Spinal cord (tissue), 10 donors: ENCODE results near the gene INPP4B. TPM values are rescaled to one million over a fixed set of nuclear protein-coding genes. Genes with fewer than 3 reads are reported as not detected.

Experiments
- DNase-seq, 6 donors: peaks; one replicate each; pipeline versions ENCODE4 v3.0.0 to v3.0.0-alpha.2; 2013 to 2015; ENCODE audit warnings: low spot score in 6 of 6, low read depth in 4 of 6
- H3K27ac ChIP-seq: one replicate; pipeline ENCODE4 v1.5.1; 2013; ENCODE audit warnings: low read depth, low read length, control low read depth
- H3K27me3 ChIP-seq: one replicate; pipeline ENCODE4 v1.6.1; 2013; ENCODE audit warnings: low read length; ENCODE audit not compliant: control insufficient read depth, insufficient read depth
- H3K36me3 ChIP-seq: one replicate; pipeline ENCODE4 v1.6.1; 2013; ENCODE audit warnings: low read length; ENCODE audit not compliant: control insufficient read depth, insufficient read depth
- H3K4me1 ChIP-seq: one replicate; pipeline ENCODE4 v1.6.1; 2013; ENCODE audit warnings: low read length; ENCODE audit not compliant: control insufficient read depth, insufficient read depth
- H3K4me3 ChIP-seq: one replicate; pipeline ENCODE4 v1.5.1; 2013; ENCODE audit warnings: low read depth, low read length, control low read depth
- H3K9me3 ChIP-seq: one replicate; pipeline ENCODE4 v1.6.1; 2013; ENCODE audit warnings: low read length; ENCODE audit not compliant: control insufficient read depth, insufficient read depth
- WGBS: methylation state at CpG from one replicate; pipeline ENCODE4 v1.1.5; 2013; ENCODE audit warnings: missing lambda C conversion rate; ENCODE audit not compliant: insufficient coverage; 5-methylcytosine and 5-hydroxymethylcytosine counted together
- polyA plus RNA-seq, 2 donors: library from polyadenylated mRNA; unstranded; fragments of 120-200 nt; gene quantifications; one replicate each; pipeline ENCODE4 v1.2.1, GENCODE V29; 2013; ENCODE audit not compliant: insufficient read length in 2 of 2
- total RNA-seq, 2 donors: library from RNA; depleted of rRNA in 1 of 2; stranded (reverse); fragments of 120-200 nt in 1 of 2; fragments of >200 nt in 1 of 2; gene quantifications; one replicate each; pipeline versions ENCODE4 v1.2.3 to v1.2.4, GENCODE V29; 2013 to 2014
- donor health status: healthy.

INPP4B gene
- total and polyA plus RNA-seq, 4 donors: 5.7 to 29.4 (median 14.5) TPM

DNA sequence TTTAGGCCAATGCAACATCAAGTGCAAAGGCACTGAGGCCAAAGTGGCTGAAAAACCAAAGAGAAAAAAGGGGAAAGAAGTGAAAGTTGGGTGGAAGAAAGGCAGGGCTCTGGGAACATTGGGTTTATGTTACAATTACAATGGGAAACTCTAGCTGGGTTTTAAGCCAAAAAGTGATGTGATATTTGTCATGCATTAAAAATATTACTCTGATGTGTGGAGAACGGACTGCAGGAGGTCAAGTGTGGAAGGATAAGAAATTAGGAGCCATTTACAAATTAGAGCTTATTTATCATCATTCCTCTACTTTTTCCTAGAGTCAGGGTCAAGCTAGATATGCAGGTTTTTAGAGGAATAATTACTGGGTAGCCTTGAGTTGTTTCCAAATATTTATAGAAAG lies 516.8 kb downstream of the INPP4B start:
- no peak overlapping the region for H3K4me3 ChIP-seq
- no CpG with 5 or more reads among the region's 1 CpG for WGBS
- DNase-seq: no peak
- H3K4me1 ChIP-seq: no peaks in the 10 kb centered on the region
- no peak overlapping the region for H3K27ac ChIP-seq
- H3K9me3 ChIP-seq: no peaks in the 10 kb centered on the region
- no peaks in the 10 kb centered on the region for H3K36me3 ChIP-seq
- no peaks in the 10 kb centered on the region for H3K27me3 ChIP-seq

DNA sequence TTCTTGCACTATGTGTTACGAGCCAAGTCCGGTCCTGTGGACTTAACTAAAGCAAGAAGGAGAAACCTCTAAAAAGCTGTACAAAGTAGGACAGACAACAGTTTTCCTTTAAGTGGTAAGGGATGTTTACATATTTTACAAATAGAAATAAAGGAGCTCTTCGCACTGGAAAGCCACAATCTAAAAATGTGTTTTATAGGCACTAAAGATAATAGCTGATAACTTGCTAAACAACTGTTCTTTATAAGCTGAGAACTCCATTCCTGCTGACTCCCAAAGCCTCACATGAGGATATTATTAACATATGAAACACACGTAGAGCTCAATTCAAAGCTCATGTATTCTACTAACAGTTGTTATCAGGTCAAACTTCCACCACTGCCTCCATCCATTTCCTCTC lies 519.9 kb downstream of the INPP4B start:
- no peak for DNase-seq
- H3K27me3 ChIP-seq: no peaks in the 10 kb centered on the region
- 80% methylated on average over 1 of the region's 4 CpGs for WGBS
- no peaks in the 10 kb centered on the region for H3K4me1 ChIP-seq
- no peak overlapping the region for H3K27ac ChIP-seq
- no peaks in the 10 kb centered on the region for H3K36me3 ChIP-seq
- H3K4me3 ChIP-seq: no peak overlapping the region
- H3K9me3 ChIP-seq: no peaks in the 10 kb centered on the region

DNA sequence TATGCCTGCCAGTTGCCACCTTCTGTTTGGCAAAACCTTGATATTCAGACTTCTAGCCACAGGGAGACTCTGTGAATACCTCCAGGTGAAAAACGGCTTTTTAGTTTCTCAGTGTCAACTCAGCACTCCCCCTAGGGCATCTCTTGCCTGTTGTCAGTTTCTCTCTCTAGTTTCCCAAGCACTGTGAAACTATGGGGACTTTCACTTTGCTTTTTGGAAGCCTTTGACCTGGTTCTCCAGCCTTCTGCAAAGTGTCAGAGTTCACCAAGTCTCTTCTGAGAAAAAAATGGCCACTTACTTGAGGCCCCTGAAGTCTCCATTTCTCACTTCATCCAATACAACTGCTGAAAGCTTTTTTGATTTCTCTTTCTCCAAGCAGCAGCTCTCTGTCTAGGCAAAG lies 521.5 kb downstream of the INPP4B start:
- H3K9me3 ChIP-seq: no peaks in the 10 kb centered on the region
- H3K27ac ChIP-seq: no peak overlapping the region
- H3K4me1 ChIP-seq: no peaks in the 10 kb centered on the region
- no peak for DNase-seq
- no peak overlapping the region for H3K4me3 ChIP-seq
- no peaks in the 10 kb centered on the region for H3K27me3 ChIP-seq
- 38% methylated on average over 1 of the region's 1 CpG for WGBS
- H3K36me3 ChIP-seq: no peaks in the 10 kb centered on the region

DNA sequence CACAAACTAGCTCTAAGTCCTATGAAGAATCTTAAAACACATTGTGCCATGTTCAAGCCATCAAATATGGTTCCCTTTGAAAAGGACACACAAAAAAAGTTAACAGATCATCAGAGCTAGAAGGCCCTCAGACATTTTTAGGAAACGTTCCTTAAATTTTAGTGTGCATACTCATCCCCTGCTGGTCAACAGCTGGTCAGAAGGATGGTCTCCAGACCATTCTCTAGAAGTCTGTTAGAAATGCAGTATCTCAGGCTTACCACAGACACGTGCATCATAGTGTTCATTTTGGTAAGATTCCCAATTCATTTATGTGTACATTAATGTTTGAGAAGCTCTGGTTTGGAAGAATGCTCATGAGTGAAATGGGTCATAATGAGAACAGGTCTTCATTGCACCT lies 523.1 kb downstream of the INPP4B start:
- Histone ChIP-seq H3K27me3 (no peaks in the 10 kb centered on the region), H3K36me3 (no peaks in the 10 kb centered on the region), H3K9me3 (no peaks in the 10 kb centered on the region), H3K27ac (no peak overlapping the region), H3K4me3 (no peak overlapping the region), H3K4me1 (no peaks in the 10 kb centered on the region)
- DNase-seq: no peak
- WGBS: no CpG with 5 or more reads among the region's 2 CpGs

DNA sequence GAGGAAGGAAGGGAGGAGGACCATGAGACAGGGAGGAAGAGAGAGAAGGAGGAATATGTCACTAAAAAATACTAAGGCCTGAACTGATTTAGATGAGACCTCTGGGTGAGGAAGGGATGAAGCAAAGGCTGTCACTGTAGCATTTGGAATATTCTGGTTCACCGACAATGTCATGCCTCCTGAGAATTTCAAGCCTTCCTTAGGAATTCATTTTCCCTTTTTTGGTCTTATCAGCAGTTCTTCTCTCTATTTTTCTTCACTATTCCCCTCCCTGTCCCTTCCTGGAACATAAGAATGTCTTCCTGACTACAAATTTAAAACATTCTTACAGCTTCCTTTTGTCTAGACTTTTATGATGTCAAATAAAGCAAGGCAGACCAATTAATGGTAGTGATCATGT lies 527.8 kb downstream of the INPP4B start:
- no peaks in the 10 kb centered on the region for H3K4me1 ChIP-seq
- DNase-seq: no peak
- no peak overlapping the region for H3K27ac ChIP-seq
- WGBS: 67% methylated on average over 1 of the region's 1 CpG
- H3K9me3 ChIP-seq: no peaks in the 10 kb centered on the region
- H3K36me3 ChIP-seq: no peaks in the 10 kb centered on the region
- no peak overlapping the region for H3K4me3 ChIP-seq
- H3K27me3 ChIP-seq: no peaks in the 10 kb centered on the region

DNA sequence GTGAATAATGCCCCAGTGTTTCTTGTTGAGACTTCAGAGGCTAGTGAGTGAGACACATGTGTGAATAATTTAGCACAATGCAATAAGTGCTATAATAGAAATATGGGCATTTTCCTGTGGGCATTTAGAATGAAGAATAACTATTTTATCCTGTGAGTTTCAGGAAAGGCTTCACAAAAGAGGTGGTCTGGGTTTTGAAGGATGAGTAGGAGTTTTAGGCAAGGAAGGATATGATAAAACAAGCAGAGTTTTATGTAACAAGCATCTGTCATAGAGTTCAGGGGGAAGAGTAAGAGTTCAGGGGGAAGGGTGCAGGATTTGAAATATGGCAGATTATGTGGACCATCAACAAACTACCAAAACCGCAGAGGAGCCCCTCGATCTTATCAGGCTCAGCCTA lies 529.2 kb downstream of the INPP4B start:
- DNase-seq: no peak
- Histone ChIP-seq H3K9me3 (no peaks in the 10 kb centered on the region), H3K27me3 (no peaks in the 10 kb centered on the region), H3K27ac (no peak overlapping the region), H3K36me3 (no peaks in the 10 kb centered on the region), H3K4me3 (no peak overlapping the region), H3K4me1 (no peaks in the 10 kb centered on the region)
- WGBS: no CpG with 5 or more reads among the region's 2 CpGs

DNA sequence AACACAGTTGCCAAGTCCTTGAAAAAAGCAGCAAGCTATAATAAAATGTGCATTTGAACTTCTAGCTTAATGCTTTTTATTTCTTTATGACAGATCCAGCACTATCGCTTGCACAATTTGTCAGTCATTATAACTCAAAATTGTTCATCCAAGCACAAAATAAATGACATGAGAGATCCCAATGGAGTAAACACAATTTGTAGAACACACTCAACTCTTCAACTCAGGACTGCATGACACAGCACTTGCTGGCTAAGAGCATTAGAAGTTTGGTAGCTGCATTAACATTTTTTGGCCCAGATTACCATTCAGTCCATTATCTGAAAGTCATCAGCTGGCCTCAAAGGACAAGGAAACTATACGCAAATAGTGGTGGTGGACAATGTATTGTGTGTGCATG lies 530.1 kb downstream of the INPP4B start:
- Histone ChIP-seq H3K27me3 (no peaks in the 10 kb centered on the region), H3K4me3 (no peak overlapping the region), H3K4me1 (no peaks in the 10 kb centered on the region), H3K27ac (no peak overlapping the region), H3K9me3 (no peaks in the 10 kb centered on the region), H3K36me3 (no peaks in the 10 kb centered on the region)
- DNase-seq: no peak
- 100% methylated on average over 1 of the region's 2 CpGs for WGBS

DNA sequence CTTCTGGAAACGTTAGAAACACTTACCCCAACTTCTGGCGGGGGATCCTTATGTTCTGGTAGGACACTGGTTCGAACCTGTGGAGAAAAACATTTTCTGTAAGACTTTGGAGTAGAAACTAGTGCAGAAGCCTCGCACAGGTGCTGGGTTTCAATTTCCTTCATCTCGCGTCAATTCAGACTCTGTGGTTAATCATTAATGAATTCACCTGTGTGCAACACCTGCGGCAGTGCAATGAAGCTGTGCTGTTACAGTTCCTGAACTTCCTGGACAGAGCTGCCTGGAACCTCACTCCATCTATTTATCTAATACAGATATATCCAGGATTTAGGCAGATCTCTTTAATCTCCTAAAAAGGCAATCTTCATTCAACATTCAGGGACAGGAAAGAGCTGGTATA lies 531.4 kb downstream of the INPP4B start:
- Histone ChIP-seq H3K27ac (no peak overlapping the region), H3K4me1 (no peaks in the 10 kb centered on the region), H3K36me3 (no peaks in the 10 kb centered on the region), H3K4me3 (no peak overlapping the region), H3K27me3 (no peaks in the 10 kb centered on the region), H3K9me3 (no peaks in the 10 kb centered on the region)
- 94% methylated on average over 5 of the region's 7 CpGs for WGBS
- DNase-seq: no peak

DNA sequence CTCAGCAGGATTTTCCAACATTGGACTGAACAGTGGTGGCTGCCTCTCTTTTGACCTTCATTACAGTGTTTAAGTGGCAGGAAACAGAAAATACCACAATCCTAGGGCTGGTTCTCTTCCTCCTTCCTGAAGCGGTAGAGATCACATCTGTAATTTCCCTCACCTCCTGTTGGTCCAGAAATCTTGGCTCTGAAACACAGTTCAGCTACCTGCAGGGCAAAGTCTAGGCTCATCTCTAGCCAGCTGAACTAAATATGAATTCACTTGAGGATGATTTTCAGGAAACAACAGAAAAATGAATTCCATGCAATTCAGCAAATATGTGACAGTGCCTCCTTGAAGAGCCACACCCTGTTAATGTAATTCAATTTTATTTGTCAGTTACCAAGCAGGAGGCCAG lies 531.9 kb downstream of the INPP4B start:
- H3K27me3 ChIP-seq: no peaks in the 10 kb centered on the region
- no peak overlapping the region for H3K4me3 ChIP-seq
- no CpG with 5 or more reads among the region's 1 CpG for WGBS

DNA sequence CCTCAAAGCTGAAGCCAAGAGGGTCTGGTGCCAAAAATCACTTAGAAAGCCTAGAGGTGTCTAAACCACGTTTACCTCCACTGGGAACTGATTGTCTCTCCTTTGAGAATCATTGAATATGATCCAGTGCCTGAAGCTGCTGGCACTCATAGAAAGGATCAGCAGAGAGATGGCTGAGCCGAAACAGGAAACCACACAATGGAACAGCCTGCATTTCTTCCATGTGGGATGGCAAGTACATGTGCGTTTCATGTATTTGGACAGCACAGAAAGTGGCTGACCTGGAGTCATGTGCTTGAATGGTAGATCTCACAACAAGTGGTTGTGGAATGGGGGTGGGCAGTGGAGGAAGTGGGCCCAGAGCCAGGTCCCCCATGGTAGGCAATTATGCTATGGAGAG lies 533.7 kb downstream of the INPP4B start:
- H3K27ac ChIP-seq: no peak overlapping the region
- H3K4me1 ChIP-seq: no peaks in the 10 kb centered on the region
- no peaks in the 10 kb centered on the region for H3K36me3 ChIP-seq
- no peaks in the 10 kb centered on the region for H3K27me3 ChIP-seq
- no peak for DNase-seq
- H3K4me3 ChIP-seq: no peak overlapping the region
- 91% methylated on average over 3 of the region's 3 CpGs for WGBS
- H3K9me3 ChIP-seq: no peaks in the 10 kb centered on the region

More for the DNA sequence above, 531.9 kb downstream of the INPP4B start:
- no peaks in the 10 kb centered on the region for H3K9me3 ChIP-seq
- H3K27ac ChIP-seq: no peak overlapping the region
- H3K4me1 ChIP-seq: no peaks in the 10 kb centered on the region
- no peaks in the 10 kb centered on the region for H3K36me3 ChIP-seq
- no peak for DNase-seq
